GM18870 (cell line): ENCODE data around the gene YES1.

Source experiments
- ATAC-seq: cut with Tn5 transposase; IDR thresholded peaks from one replicate; pipeline ENCODE4 v1.9.1; 2021; ENCODE audit warnings: moderate library complexity; ENCODE audit not compliant: unreplicated experiment

YES1 gene

DNA sequence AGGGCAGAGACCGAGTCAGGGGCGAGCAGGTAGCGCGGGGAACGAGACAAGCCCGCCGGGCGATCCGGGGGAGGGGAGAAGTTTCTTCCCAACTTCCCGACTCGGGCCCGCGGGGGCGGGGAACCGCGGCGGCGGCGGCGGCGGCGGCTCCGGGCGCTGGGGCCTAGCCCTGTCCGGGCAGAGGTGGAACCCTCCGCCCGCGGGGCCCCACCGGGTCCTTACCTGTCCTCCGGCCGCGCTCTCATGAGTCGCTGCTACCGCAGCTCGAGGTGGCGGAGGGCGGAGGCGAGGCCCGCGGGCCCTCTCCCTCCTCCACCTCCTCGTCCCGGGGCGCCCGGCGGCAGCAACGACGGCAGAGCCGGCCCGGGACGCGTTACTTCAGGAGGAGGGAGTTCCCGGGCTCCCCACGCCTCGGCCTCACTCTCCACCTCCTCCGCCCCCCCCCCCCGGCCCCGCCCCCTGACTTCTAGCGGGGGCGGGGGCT, at the start of gene YES1:
Gene YES1 (minus strand): TSS at position 351 of the 484 bp plus-strand sequence. CDS start 55,415 bp downstream, outside the sequence.
- peak; percentile 7 for ATAC-seq

- no peak for ATAC-seq
These were observed 45.9 kb upstream of the YES1 start for GRCh38 chr18:857986-858385.

- ATAC-seq: no peak
These were observed 41.4 kb upstream of the YES1 start for GRCh38 chr18:853471-853870.

DNA sequence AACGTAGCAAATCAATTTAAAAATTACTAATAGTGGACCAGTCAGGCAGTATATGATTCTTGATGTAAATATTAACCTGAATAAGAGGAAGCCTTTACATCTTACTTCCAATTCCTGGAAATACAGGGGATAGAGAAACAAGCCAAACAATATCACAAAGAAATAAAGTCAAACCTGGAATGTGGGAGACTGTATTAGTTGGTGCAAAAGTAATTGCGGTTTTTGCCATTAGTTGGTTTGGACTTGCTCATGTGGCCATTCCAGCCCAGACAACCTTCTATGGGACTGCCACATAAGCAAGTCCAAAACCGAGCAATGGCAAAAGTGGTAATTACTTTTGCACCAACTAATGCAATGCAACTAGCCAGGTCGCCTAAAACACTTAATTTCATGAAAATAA, 38.9 kb upstream of the YES1 start:
- ATAC-seq: no peak

- ATAC-seq: no peak
These were observed 37.0 kb upstream of the YES1 start for GRCh38 chr18:849021-849420.

DNA sequence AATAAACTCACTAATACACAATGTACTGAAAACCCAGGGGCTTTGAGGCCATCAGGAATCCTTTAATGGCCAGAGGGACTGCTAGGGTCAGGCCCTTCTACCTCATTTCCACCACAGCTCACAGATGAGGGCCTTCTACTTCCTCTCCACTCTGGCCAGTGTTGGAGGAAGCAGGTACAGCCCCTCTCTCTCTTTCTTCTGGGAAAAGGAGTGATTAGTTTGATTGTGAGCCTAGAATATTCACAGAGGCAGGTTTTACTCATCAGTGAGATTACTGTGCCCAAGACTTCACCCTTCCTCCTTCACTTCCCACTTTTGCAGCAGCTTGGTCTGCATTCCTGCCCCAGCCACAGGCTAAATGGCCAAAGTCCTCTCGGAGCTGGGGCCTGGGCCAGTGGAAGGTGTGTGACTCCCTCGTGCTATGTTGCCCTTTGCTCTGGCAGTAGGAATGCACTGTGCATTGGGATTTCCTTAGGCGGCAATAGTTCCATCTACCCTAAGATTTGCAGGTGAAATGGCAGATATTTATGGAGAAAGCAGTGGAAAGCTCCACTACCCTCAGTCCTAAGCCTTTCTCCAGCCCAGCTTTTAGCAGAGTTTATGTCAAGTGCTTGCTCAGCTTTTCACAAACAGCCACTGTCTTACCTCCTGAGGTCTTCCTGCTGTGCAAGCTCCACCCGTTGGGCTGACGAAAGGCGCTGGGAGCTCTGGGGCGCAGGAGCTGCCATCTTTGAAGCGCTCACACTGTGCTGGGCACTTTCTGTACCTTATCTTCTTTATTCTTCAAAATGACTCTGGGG, 36.2 kb upstream of the YES1 start:
- no peak for ATAC-seq

DNA sequence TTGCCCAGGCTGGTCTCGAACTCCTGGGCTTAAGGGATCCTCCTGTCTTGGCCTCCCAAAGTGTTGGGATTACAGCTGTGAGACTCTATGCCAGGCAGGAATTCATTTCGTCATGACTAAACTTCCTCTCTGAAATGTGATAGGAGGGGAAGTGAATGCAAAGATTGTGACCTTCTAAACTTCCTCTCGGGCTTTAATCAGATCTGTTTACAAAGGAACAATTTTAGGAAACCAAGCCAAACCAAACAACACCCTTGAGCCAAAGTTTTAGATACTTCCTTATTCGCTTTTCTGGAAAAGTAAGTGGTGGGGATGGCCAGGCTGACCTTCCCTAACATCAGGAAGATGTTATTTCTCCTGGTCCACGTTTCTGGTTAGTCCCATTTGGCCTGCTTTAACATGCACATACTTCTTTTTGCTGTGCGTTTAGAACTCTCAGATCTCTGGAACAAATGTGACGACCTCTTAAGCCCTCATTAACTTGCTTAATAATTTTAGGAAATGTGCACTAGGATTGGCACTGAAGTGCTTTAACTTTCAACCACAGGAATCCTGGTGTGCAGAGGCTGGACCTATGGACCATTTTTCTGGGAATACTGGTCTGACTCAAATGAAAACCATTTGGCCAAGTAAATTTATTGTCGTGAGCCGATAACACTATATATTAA, 33.2 kb upstream of the YES1 start:
- ATAC-seq: no peak

DNA sequence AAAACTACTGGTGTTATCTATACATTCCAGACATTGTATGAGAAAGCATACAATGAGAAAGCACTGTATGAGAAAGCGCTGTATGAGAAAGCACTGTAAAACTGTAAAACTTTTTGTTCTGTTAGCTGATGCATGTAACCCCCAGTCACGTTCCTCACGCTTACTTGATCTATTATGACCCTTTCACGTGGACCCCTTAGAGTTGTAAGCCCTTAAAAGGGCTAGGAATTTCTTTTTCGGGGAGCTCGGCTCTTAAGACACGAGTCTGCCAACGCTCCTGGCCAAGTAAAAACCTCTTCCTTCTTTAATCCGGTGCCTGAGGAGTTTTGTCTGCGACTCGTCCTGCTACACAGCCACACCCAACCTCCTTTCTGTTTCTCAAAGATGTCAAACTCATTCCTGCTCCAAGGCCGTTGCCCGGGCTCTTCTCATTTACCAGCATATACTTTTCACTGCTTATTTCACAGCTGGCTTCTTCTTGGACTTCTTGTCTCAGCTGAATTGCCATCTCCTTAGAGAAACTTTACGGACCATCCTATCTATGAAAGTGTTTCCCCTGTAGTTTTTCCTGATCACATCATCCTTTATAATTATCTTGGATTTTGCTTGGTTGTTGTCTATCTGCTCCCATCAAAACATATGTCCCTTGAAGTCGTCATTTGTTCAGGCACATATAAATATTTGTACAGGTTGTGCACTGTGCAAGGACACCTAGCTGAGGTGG, 29.8 kb upstream of the YES1 start:
- ATAC-seq: no peak

DNA sequence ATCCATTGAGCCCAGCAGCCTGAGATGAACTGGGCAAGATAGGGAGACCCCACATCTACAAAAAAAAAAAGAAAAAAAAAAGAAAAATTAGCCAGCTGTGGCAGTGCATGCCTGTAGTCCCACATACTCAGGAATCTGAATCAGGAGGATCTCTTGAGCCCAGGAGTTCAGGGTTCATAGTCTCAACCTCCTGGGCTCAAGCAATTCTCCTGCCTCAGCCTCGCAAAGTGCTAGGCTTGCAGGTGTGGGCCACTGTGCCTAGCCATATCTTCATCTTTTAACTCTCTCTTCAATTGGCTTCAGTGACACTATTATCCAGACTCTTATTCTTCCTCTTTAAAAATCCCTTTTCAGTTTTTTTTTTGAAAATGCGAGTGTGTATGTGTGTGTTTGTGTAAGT, 28.5 kb upstream of the YES1 start:
- no peak for ATAC-seq

- ATAC-seq: no peak
These were observed 28.0 kb upstream of the YES1 start for GRCh38 chr18:840023-840408.

- ATAC-seq: peak; percentile 93
These were observed 27.4 kb upstream of the YES1 start for GRCh38 chr18:839224-840022.

- ATAC-seq: no peak
These were observed 25.9 kb upstream of the YES1 start for GRCh38 chr18:837922-838321.

- ATAC-seq: no peak
These were observed 22.2 kb upstream of the YES1 start for GRCh38 chr18:834082-834720.

DNA sequence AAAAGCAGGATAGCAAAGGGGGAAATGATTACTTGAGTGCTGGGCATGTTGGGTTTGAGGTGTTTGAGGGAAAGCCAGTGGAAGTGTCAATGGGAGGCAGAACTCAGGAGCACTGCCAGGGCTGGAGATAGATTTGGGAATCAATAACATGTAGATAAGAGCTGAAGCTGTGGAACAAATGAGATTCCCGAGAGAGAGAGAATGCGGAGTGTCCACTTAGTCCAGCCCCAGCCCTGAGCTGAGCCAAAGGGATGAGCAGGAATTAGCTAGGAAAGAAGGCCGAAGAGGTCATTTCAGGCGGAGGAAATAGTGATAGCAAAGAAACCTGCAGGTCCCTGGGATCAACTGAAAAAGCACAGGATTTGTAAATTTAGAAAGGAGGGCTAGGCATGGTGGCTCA, 21.2 kb upstream of the YES1 start:
- no peak for ATAC-seq

GRCh38 chr18:832085-832681, 20.1 kb upstream of the YES1 start:
- ATAC-seq: no peak

- peak; percentile 70 for ATAC-seq
These were observed 18.4 kb upstream of the YES1 start for GRCh38 chr18:830315-830901.

DNA sequence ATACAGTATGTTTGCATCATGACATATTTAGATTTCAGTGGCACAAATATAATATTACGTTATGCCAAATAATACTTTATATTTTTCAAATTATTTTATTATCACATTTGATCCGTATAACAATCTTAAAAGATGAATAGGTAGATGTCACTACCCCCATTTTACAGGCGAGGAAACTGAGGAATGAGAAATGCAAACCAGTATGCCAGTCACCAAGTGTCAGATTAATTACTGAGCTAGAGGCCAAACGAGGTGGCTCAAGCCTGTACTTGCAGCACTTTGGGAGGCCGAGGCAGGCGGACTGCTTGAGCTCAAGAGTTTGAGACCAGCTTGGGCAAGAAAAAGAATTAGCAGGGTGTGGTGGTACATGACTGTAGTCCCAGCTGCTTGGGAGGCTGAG, 17.4 kb upstream of the YES1 start:
- ATAC-seq: no peak

GRCh38 chr18:827093-827677, 15.1 kb upstream of the YES1 start:
- no peak for ATAC-seq

- no peak for ATAC-seq
These were observed 14.0 kb upstream of the YES1 start for GRCh38 chr18:825891-826585.
